Measurements from ENCODE around the gene AFTPH.

AFTPH gene

DNA sequence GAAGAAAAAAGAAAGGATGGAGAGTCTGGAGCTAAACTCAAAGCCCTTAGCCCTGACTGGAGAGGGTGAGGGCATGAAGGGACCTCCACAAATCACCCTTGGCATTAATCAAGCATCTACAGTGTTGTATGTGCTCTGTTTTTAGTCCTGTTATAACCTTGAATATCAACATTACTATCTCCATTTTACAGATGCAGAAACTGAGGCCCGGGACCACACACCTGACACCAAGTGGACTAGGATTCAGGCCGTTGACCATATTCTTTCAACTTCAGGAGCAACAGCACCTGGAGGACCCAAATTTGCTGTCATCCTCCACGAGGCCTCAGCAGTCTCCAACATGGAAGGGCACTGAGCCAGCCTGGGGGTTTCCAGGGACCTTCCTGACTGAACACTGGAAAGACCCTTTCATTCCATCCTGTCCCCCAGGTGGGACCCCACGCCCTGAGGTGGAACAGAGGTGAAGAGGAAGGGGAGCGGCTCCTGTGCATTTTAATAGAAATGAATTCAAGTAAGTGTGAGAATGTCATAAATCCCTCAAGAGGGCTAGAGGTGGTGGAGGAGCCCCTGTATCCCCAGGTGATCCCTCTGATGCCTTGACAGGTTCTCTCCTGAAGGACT, 88.6 kb downstream of the AFTPH start:
- DNase-seq (ENCODE audit: low spot score) = no peak

DNA sequence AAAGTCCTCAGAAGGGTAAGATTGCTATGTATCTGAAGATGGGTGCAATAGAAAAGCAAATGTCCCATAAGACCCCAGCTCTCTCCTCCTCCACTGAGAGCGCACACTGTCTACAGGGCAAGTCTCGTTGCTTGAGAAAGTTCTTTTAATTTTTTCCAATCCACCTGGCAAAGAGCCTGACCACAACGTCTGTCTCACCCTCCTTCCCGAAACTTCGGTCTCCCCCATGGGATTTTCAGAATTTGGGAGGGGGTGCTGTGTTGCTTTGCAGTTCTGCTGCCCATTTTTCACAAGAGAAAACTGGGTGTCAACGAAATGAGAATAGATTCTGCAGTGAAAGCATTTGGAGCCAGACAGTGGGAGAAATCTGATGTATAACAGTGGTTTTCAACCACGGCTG, 89.1 kb downstream of the AFTPH start:
- no peak for DNase-seq (ENCODE audit: low spot score)

- DNase-seq (ENCODE audit: low spot score) = no peak
Observed at GRCh38 chr2:64615192-64615763, 91.2 kb downstream of the AFTPH start.

- DNase-seq (ENCODE audit: low spot score) = no peak
Observed at GRCh38 chr2:64615844-64616536, 91.9 kb downstream of the AFTPH start.

GRCh38 chr2:64617631-64618151, 93.6 kb downstream of the AFTPH start:
- no peak for DNase-seq (ENCODE audit: low spot score)

DNA sequence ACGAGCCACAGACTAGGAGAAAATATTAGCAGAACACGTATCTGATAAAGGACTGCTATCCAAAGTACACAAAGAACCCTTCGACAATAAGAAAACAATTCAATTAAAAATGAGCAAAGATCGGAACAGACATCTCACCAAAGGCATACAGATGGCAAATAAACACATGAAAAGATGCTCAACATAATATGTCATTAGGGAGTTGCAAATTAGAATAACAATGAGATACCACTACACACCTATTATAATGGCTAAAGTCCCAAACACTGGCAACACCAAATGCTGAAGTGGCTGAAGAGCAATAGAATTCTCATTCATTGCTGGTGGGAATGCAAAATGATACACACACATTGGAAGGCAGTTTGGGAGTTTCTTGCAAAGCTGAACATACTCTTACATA, 96.5 kb downstream of the AFTPH start:
- DNase-seq (ENCODE audit: low spot score) = no peak

DNA sequence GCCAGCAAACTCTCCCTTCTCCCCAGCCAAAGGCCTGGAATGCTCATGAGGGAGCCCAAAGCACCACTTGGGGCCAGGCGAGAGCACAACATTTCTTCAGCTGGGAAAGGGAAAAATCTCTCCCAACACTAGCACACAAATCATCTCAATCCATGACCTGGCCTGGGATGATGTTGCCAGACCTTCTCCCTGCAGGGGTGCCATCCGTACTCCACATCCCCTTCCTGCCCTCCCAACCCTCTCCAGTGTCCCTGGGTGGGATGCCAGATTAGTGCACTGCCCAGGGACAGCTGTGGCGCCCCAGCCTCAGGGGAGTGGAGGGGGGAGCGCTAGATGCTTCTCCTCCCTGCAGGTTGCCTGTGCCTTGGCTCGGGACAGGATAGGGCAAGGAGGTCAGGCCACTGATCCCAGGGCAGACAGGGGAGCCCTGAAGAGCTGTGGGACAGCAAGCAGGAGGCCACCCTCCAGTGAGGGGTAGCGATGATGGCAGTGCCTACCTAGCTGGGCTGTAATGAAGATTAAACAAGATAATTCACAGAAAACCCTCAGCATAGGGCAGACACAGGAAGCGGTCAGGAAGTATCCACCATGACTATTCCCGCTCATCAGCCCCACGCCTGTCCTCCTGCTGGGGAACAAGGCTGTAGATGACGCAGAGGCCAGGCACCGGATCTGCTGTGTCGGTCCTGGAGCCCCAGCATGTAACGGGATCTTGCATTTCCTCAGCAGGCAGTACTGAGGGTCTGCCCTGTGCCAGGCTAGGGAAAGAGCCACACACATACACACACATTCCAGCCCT, 98.5 kb downstream of the AFTPH start:
- DNase-seq (ENCODE audit: low spot score) = peak; percentile 41

DNA sequence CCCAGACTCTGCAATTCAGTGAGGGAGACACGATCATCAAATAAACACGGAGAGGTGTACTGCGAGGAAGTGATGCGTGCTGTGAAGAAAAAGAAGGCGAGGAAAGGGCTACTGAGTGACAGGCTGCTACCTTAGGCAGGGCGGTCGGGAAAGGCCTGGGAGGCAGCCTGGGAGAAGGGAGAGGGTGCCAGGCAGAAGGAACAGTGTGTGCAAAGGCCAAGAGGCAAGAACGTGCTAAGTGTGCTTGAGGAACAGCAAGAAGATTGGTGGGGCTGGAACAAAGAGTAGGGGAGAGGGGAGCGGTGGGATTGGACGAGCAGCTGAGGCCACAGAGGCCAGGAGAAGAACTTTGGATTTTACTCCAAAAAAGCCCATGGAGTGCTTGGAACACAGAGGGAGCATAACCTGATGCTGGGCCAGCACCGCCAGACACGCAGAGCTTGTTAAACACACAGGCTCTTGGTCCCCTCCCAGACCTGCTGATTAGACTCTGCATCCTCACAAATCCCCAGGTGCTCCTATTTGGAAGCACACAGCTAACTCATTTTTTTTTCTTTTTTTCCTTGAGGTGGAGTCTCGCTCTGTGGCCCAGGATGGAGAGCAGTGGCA, 99.2 kb downstream of the AFTPH start:
- no peak for DNase-seq (ENCODE audit: low spot score)

DNA sequence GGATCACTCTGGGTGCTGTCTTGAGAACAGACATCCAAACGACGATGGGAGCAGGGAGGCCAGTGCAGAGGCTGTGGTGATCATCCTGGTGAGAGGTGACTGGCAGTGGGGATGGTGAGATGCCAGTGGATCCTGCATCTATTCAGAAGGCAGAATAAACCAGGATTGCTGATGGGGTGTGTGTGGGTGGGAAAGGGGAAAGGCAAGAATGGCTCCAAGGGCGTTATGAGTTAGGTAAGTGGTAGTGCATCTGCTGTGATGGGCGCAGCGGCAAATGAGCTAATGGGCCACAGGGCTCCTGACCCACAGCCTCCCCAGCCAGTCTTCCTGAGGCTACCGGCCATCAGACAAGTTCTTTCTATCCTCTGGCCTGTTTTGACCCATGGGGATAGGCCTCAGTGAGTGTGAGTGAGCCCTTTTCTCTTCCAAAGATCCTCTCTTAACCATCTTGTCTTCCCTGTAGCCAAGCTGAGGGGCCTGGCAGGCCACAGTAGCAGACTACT, 100.0 kb downstream of the AFTPH start:
- no peak for DNase-seq (ENCODE audit: low spot score)

GRCh38 chr2:64624862-64625261, 100.7 kb downstream of the AFTPH start:
- no peak for DNase-seq (ENCODE audit: low spot score)

- no peak for DNase-seq (ENCODE audit: low spot score)
Observed at GRCh38 chr2:64625299-64626145, 101.4 kb downstream of the AFTPH start.

DNA sequence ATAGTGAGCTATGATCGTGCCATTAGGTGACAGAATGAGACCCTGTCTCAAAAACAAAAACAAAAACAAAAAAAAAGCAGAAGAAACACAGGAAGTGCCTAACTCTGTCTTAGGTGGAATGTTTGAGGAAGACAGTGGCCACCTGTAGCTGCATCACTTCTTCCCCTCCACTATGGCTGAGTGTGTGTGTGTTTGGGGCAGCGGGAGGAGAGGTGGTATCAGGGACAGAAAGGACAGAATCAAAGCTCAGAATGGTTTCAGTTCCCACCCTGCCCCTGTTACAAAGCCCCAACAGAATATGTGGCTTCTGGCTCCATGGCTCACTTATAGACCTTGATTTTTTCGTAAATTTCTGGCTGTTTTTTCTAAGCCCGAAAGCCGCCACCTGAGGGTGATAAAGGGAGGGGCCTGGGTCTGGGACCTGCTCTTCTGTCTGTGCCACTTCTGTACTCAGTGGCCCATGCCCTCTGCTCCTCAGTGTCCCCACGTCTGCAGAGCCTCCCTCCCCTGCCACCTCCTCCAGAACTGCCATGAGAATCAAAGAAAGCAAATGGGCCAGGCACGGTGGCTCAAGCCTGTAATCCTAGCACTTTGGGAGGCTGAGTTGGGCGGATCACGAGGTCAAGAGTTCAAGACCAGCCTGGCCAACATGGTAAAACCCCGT, 102.2 kb downstream of the AFTPH start:
- DNase-seq (ENCODE audit: low spot score) = no peak

DNA sequence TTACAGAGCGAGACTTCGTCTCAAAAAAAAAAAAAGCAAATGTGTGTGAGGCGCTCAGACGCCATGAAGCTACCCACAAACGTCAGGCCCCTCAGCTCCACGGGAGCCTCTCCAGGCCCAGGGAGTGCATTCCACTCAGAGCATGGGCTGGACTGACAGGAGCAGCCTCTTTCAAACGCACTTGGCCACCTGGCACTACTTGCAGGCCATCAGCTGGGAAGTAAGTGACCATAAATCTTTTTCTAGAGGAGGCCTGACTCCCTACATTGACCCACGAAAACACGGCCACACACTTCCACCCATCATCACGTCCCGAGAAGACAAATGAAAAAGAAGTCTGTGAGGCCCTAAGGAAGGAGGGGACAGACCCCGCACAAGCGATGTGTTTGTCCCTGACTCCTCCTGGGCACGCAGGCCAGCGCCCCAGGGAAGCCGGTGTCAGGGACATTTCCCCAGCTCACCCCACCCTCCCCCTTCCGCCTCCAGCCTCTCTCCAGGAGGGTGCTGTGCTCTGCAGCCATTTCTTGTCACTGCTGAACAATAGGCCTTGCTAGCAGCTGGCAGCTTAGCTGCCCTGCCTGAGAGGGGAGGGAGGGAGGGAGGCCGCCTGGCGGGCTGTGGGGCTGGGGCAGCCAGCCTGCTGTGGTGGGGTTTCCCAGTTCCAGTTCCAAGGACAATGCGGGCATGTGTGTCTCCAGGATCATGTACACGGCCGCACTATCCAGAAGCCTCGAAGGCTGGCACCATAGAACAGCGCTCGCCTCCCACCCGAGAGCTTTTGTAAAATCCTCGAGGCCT, 103.0 kb downstream of the AFTPH start:
- no peak for DNase-seq (ENCODE audit: low spot score)

DNA sequence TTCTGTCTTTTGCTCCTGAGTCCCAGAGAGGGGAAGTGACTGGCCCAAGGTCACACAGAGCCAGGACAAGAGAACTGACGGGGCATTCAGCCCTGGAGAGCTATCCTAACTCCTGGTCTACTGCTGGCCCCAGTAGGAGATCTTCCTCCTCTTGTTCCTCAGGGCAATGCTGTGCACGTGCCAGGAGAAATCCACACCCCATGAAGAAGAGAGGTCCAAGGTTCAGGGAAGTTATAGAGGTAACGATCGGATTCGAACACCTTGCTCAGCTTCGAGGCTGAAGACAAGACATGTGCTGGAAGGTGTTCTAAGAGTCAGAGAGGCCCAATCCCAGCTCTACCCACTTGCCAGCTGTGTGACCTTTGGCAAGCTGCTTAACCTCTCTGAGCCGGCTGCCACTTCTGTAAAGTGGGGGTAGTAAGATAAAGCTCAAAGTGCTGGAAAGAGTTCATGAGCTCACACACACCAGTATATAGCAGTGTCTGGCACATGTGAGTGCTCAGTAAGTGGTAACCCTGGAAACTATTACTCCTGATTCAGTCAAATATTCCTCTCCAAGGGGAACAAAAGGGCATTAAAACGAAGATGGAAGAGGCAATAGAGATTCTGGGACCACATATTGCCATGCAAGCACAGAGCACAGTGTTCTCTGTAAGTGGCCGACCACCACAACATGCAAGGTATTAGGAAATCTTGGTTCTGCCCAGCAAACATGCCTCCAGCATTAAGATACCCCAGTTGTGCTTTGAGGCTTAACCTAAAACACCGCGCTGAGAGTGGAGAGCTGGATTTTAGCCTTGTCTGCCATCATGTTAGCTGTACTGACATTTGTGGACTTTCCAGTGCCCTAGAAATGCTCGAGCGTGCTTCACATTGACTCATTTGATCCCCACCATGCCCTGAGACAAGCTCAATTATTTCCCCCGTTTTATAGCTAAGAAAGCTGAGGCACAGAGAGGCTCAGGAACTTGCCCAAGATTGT, 104.0 kb downstream of the AFTPH start:
- no peak for DNase-seq (ENCODE audit: low spot score)

- no peak for DNase-seq (ENCODE audit: low spot score)
Observed at GRCh38 chr2:64629329-64629781, 105.2 kb downstream of the AFTPH start.

DNA sequence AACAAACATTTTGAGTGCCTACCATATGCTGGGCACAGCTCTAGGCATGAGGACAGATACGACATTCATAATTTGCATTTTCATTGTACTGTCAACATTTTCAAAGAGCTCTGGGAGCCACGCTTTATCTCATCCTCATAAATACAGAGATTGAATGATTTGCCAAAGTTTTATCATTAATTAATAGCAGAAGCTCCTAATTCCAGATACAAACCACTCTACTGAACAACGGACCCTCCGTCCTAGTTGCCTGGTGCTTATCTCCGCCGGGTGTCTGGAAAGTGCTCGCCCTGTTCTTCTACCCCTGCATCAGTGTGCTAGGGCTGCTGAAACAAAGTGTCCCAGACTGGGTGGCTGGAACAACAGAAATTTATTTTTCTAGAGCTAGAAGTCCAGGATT, 105.7 kb downstream of the AFTPH start:
- no peak for DNase-seq (ENCODE audit: low spot score)

DNA sequence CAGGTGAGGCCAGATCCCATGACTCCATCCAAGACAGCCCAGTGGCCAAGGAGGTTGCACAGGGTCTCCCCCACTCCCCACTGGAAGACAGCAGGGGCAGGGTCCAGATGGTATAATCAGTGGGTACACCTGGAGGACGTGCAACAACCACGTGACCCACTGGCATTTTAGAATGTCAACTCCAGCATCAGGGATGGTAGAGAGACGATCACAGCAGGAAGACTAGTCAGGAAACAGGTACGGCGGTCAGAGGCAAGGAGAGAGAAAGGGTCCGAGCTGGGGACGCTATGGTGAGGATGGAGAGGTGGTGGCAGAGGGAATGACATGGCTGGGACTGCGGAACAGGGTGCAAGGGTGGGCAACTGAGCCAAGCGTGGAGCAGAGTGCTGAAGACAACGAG, 106.6 kb downstream of the AFTPH start:
- DNase-seq (ENCODE audit: low spot score) = no peak

- no peak for DNase-seq (ENCODE audit: low spot score)
Observed at GRCh38 chr2:64631771-64632170, 107.6 kb downstream of the AFTPH start.

Data from AG08396 (cell line).